GM12878 (cell line): ENCODE data around the gene PRKCQ. TPM values are rescaled to one million over a fixed set of nuclear protein-coding genes. Genes with fewer than 3 reads are reported as not detected.
A peak's percentile ranks its signal among the peaks of the same experiment; 100 is the strongest.

Experiments
- ATAC-seq: fragments of 200-7000 bp; cut with Tn5 transposase; 3 replicates; pipeline ENCODE4 v1.9.1; 2020; ENCODE audit warnings: mild to moderate bottlenecking, moderate library complexity
- BruUV-seq: library from RNA; stranded (reverse); fragments of 400-500 nt; replicated peaks from 2 replicates; lab custom pipeline; 2021; lab: Mats Ljungman, UMichigan
- CTCF ChIA-PET: fragments of 300-600 bp; sonication (Branson Sonifier 250); formaldehyde crosslinking; extraction: SDS; loops from one replicate; lab custom pipeline; 2021; ENCODE audit warnings: inconsistent platforms; lab: Yijun Ruan, JAX
- POLR2A ChIA-PET: fragments of 350-600 bp; formaldehyde crosslinking; extraction: SDS; loops from one replicate; lab custom pipeline; 2021; ENCODE audit warnings: inconsistent platforms; lab: Charles Lee
- RAD21 ChIA-PET: fragments of 300-600 bp; sonication (Branson Sonifier 250); formaldehyde crosslinking; loops from one replicate; lab custom pipeline; 2023; ENCODE audit warnings: antibody characterized with exemption; ENCODE audit not compliant: unreplicated experiment; lab: Charles Lee
- SMC1A ChIA-PET: fragments of 300-600 bp; sonication (Branson Sonifier 250); formaldehyde crosslinking; loops from one replicate; lab custom pipeline; 2023; ENCODE audit not compliant: unreplicated experiment, uncharacterized antibody; lab: Charles Lee
- DNase-seq: peaks from one replicate; pipeline ENCODE4 v3.0.0-alpha.2; 2011; ENCODE audit warnings: low read depth, low spot score
- FAIRE-seq: peaks from 3 replicates; lab custom pipeline; 2011; peaks lifted over from hg19 to GRCh38; lab: Jason Lieb, UNC
- H2AFZ ChIP-seq: 2 replicates; pipeline ENCODE4 v1.6.0; 2011; ENCODE audit warnings: low read depth, low read length, control low read depth; ENCODE audit not compliant: control insufficient read depth
- H3K27ac ChIP-seq: 2 replicates; pipeline ENCODE4 v1.5.1; 2011; ENCODE audit warnings: control low read depth; ENCODE audit not compliant: control insufficient read depth, insufficient read depth
- H3K27me3 ChIP-seq, 2 experiments: replicated peaks in 1 of 2; 2 replicates each; pipeline versions ENCODE4 v1.6.0 to v1.6.1; 2011; ENCODE audit warnings: low read length in 1 of 2; ENCODE audit not compliant: control insufficient read depth in 2 of 2, insufficient read depth in 2 of 2
- H3K36me3 ChIP-seq, 2 experiments: 2 replicates each; pipeline ENCODE4 v1.5.1; 2011; ENCODE audit warnings: low read length in 1 of 2; ENCODE audit not compliant: control insufficient read depth in 2 of 2, insufficient read depth in 2 of 2
- H3K4me1 ChIP-seq: 2 replicates; pipeline ENCODE4 v1.6.1; 2011; ENCODE audit warnings: mild to moderate bottlenecking, low read length, moderate library complexity, mixed read lengths; ENCODE audit not compliant: control insufficient read depth, insufficient read depth
- H3K4me2 ChIP-seq: 2 replicates; pipeline ENCODE4 v1.6.0; 2011; ENCODE audit warnings: control low read depth; ENCODE audit not compliant: control insufficient read depth, insufficient read depth
- H3K4me3 ChIP-seq: fragments of 200-600 bp; sonication (generic); 2 replicates; pipeline ENCODE4 v1.5.1; 2016
- H3K79me2 ChIP-seq: 2 replicates; pipeline ENCODE4 v1.6.0; 2011; ENCODE audit warnings: low read length; ENCODE audit not compliant: control insufficient read depth, insufficient read depth
- H3K9ac ChIP-seq: 2 replicates; pipeline ENCODE4 v1.8.0; 2011; ENCODE audit warnings: low read length, control low read depth, mixed read lengths; ENCODE audit not compliant: control insufficient read depth, insufficient read depth
- H3K9me3 ChIP-seq: replicated peaks from 3 replicates; pipeline ENCODE4 v1.5.1; 2011; ENCODE audit warnings: mild to moderate bottlenecking, low read length; ENCODE audit not compliant: control insufficient read depth, insufficient read depth
- H4K20me1 ChIP-seq: 2 replicates; pipeline ENCODE4 v1.6.0; 2011; ENCODE audit not compliant: control insufficient read depth, insufficient read depth
- CEBPB ChIP-seq, 2 experiments: fragments of 150-350 bp in 1 of 2; IDR thresholded peaks; 2 replicates each; pipeline ENCODE4 v1.6.1; 2012 to 2014; ENCODE audit warnings: low read depth in 2 of 2, low read length in 2 of 2, borderline replicate concordance in 1 of 2, inconsistent platforms in 1 of 2
- IKZF1 ChIP-seq: fragments of 450-650 bp; conservative IDR thresholded peaks from 2 replicates; pipeline ENCODE4 v1.6.1; 2017; ENCODE audit warnings: antibody characterized with exemption, mild to moderate bottlenecking
- IKZF2 ChIP-seq, 2 experiments: fragments of 450-650 bp; IDR thresholded peaks; 2 replicates each; pipeline ENCODE4 v1.6.1; 2017; ENCODE audit warnings: mild to moderate bottlenecking in 2 of 2, moderate library complexity in 2 of 2
- RBBP5 ChIP-seq: fragments of 200-600 bp; sonication (generic); conservative IDR thresholded peaks from 2 replicates; pipeline ENCODE4 v1.6.1; 2016
- SMARCA5 ChIP-seq: fragments of 450-650 bp; IDR thresholded peaks from 2 replicates; pipeline ENCODE4 v1.6.1; 2017; ENCODE audit warnings: mild to moderate bottlenecking
- WGBS: methylation state at CpG from one replicate; pipeline ENCODE4 v1.1.6; 2016; ENCODE audit warnings: low lambda C conversion rate; ENCODE audit not compliant: insufficient replicate concordance, insufficient coverage; ENCODE audit errors: missing lambda C conversion rate; 5-methylcytosine and 5-hydroxymethylcytosine counted together
- in situ Hi-C: fragments of 300-500 bp; cut with MboI; formaldehyde crosslinking; loops from 9 replicates; pipeline ENCODE4 v1.14.3; 2018; ENCODE audit warnings: mixed read lengths
- intact Hi-C: fragments of 100-400 bp; cut with micrococcal nuclease; formaldehyde crosslinking; loops from one replicate; pipeline ENCODE4 v1.14.2; 2022; ENCODE audit not compliant: unreplicated experiment
- polyA plus RNA-seq, 11 experiments: library from polyadenylated mRNA; depleted of rRNA in 4 of 11; unstranded in 6 of 11; stranded (reverse) in 5 of 11; fragments of >200 nt; fragmentation: Nextera tagmentation in 4 of 11; fragmentation: Illumina TruSeq in 1 of 11; extraction: Ambion mirVana in 4 of 11; extraction: Trizol in 1 of 11; gene quantifications; 1 replicate in 1 of 11; 2 replicates in 10 of 11; pipeline versions ENCODE4 v1.2.1 to v1.2.3, GENCODE V29; 2011 to 2016; ENCODE audit warnings: inconsistent platforms in 2 of 11, missing spikeins in 2 of 11, low read depth in 1 of 11
- total RNA-seq, 4 experiments: library from RNA; depleted of rRNA in 3 of 4; stranded (reverse); fragments of >200 nt in 3 of 4; fragmentation: Illumina TruSeq in 1 of 4; extraction: Trizol in 1 of 4; gene quantifications; 2 replicates each; pipeline versions ENCODE4 v1.2.1 to v1.2.3, GENCODE V29; 2013 to 2021
- TF ChIP-seq, protein P1 (sequence below): fragments of 150-350 bp; IDR thresholded peaks from 2 replicates; pipeline ENCODE4 v1.6.1; 2016; ENCODE audit warnings: low read depth, low read length

The PRKCQ gene
- total and polyA plus RNA-seq, 10 of the 15 experiments (the other 5 are each of a cell fraction or from before 2014, with no cell fraction given): 0.26 to 8.9 (median 0.98) TPM

GRCh38 chr10:6539833-6540232 lies 40.2 kb downstream of the PRKCQ start (continued):
- TF ChIP-seq, protein P1, sequence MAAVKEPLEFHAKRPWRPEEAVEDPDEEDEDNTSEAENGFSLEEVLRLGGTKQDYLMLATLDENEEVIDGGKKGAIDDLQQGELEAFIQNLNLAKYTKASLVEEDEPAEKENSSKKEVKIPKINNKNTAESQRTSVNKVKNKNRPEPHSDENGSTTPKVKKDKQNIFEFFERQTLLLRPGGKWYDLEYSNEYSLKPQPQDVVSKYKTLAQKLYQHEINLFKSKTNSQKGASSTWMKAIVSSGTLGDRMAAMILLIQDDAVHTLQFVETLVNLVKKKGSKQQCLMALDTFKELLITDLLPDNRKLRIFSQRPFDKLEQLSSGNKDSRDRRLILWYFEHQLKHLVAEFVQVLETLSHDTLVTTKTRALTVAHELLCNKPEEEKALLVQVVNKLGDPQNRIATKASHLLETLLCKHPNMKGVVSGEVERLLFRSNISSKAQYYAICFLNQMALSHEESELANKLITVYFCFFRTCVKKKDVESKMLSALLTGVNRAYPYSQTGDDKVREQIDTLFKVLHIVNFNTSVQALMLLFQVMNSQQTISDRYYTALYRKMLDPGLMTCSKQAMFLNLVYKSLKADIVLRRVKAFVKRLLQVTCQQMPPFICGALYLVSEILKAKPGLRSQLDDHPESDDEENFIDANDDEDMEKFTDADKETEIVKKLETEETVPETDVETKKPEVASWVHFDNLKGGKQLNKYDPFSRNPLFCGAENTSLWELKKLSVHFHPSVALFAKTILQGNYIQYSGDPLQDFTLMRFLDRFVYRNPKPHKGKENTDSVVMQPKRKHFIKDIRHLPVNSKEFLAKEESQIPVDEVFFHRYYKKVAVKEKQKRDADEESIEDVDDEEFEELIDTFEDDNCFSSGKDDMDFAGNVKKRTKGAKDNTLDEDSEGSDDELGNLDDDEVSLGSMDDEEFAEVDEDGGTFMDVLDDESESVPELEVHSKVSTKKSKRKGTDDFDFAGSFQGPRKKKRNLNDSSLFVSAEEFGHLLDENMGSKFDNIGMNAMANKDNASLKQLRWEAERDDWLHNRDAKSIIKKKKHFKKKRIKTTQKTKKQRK: no peak
- TF ChIP-seq SMARCA5 (no peak), RBBP5 (no peak), CEBPB (IDR thresholded peaks at IDR 0.05; ENCODE audit: borderline replicate concordance in 1 of 2, low read depth in 2 of 2, low read length in 2 of 2) (no peak)

DNA sequence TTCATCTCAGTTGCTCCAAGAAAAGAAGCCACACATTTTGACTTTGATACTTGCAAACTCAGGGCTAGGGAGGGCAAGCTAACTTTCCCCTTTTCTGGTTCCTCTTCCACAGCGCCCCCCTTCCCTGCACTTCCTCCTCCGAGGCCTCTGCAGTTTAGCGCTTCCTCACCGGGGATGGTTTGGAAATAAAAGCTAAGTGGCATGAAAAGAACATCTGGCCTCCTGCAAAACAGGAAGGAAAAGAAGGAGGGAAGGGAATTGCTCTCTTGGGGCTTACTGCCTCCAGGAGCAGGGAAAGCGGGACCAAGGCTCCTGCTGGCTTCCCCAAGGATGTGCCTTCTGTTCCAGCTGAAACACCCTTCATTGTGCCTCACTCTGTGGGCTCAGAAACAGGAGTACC lies 42.3 kb downstream of the PRKCQ start:
- 9% methylated on average over 5 of the region's 5 CpGs for WGBS
- ATAC-seq: no peak
- H4K20me1 ChIP-seq: no peaks in the 10 kb centered on the region
- no peak for DNase-seq
- POLR2A ChIA-PET: interaction anchor here (0.9 to 1.4 kb wide), 2 partner anchors 9 to 25 kb away, joined by 4 to 6 read pairs; no protein-coding TSS in a partner anchor
- H3K4me3 ChIP-seq: no peak overlapping the region
- RAD21 ChIA-PET: interaction anchor here (1.5 kb wide), 1 partner anchor 92 kb away, joined by 4 read pairs; no protein-coding TSS in a partner anchor
- H2AFZ ChIP-seq: no peak overlapping the region
- H3K27me3 ChIP-seq: peaks cover 3 to 6% of the 10 kb centered on the region in 2 experiments; a peak in 2 of 4 replicates
- H3K27ac ChIP-seq: no peak overlapping the region
- TF ChIP-seq IKZF2 (IDR thresholded peaks at IDR 0.05): no peak
- 0 out of 2 replicates have a peak, but pooled peaks have one; percentile 22 for TF ChIP-seq IKZF1
- no peak overlapping the region for H3K4me2 ChIP-seq
- CTCF ChIA-PET: interaction anchor here (1.3 to 2.1 kb wide), 5 partner anchors 9 to 42 kb away, joined by 3 to 5 read pairs (median 4); no protein-coding TSS in a partner anchor
- in situ Hi-C loops (no loop called here), intact Hi-C loops (no loop called here)
- no peaks in the 10 kb centered on the region for H3K36me3 ChIP-seq
- SMC1A ChIA-PET: interaction anchor here (0.7 to 2.1 kb wide), 14 partner anchors 8 to 73 kb away, joined by 3 to 8 read pairs (median 3); no protein-coding TSS in a partner anchor
- FAIRE-seq: no peak
- no TSS peak for BruUV-seq
- no peaks in the 10 kb centered on the region for H3K79me2 ChIP-seq
- H3K9me3 ChIP-seq: no peaks in the 10 kb centered on the region
- no peaks in the 10 kb centered on the region; the same call in 1 of the 2 replicates for H3K4me1 ChIP-seq
- no peak overlapping the region for H3K9ac ChIP-seq
